H1 (cell line): ENCODE results near the gene RBM5. TPM values are rescaled to one million over a fixed set of nuclear protein-coding genes. Genes with fewer than 3 reads are reported as not detected.

Experiments
- CTCF ChIA-PET: fragments of 300-600 bp; sonication (Branson Sonifier 250); formaldehyde crosslinking; loops from one replicate; lab custom pipeline; 2021; ENCODE audit not compliant: partially characterized antibody; lab: Charles Lee
- POLR2A ChIA-PET: fragments of 300-600 bp; sonication (Branson Sonifier 250); formaldehyde crosslinking; loops from one replicate; lab custom pipeline; 2021; ENCODE audit warnings: inconsistent platforms; ENCODE audit not compliant: partially characterized antibody; lab: Charles Lee
- DNase-seq, 2 experiments: peaks; one replicate each; pipeline versions ENCODE4 v3.0.0 to v3.0.0-alpha.2; 2010 to 2022; ENCODE audit warnings: low spot score in 2 of 2, low read depth in 1 of 2, mixed read lengths in 1 of 2
- FAIRE-seq: peaks from 2 replicates; lab custom pipeline; 2011; peaks lifted over from hg19 to GRCh38; lab: Jason Lieb, UNC
- H2AFZ ChIP-seq: 2 replicates; pipeline ENCODE4 v1.8.1; 2012; ENCODE audit warnings: low read length, inconsistent platforms
- H2AK5ac ChIP-seq: 2 replicates; pipeline ENCODE4 v1.6.1; 2013; ENCODE audit warnings: low read depth, low read length
- H2BK120ac ChIP-seq: replicated peaks from 2 replicates; pipeline ENCODE3; 2013; ENCODE audit warnings: low read depth, low read length, inconsistent platforms
- H2BK12ac ChIP-seq: 2 replicates; pipeline ENCODE4 v1.6.1; 2013; ENCODE audit warnings: low read depth, low read length
- H2BK15ac ChIP-seq: 2 replicates; pipeline ENCODE4 v1.6.1; 2013; ENCODE audit warnings: low read length
- H2BK20ac ChIP-seq: 2 replicates; pipeline ENCODE4 v1.6.1; 2013; ENCODE audit warnings: low read length
- H2BK5ac ChIP-seq: 2 replicates; pipeline ENCODE4 v1.6.1; 2013; ENCODE audit warnings: low read depth, low read length
- H3K14ac ChIP-seq: 2 replicates; pipeline ENCODE4 v1.6.1; 2013; ENCODE audit warnings: inconsistent platforms; ENCODE audit not compliant: insufficient read length
- H3K18ac ChIP-seq: 2 replicates; pipeline ENCODE4 v1.6.1; 2013; ENCODE audit warnings: low read length; ENCODE audit errors: extremely low read depth
- H3K23ac ChIP-seq: 2 replicates; pipeline ENCODE4 v1.6.1; 2013; ENCODE audit warnings: inconsistent platforms; ENCODE audit not compliant: insufficient read length
- H3K23me2 ChIP-seq: 2 replicates; pipeline ENCODE4 v1.6.1; 2013; ENCODE audit warnings: low read depth, low read length
- H3K27ac ChIP-seq: 2 replicates; pipeline ENCODE4 v1.6.1; 2011; ENCODE audit warnings: low read depth, low read length, inconsistent platforms
- H3K27me3 ChIP-seq, 4 experiments: replicated peaks in 1 of 4; 1 replicate in 1 of 4; 2 replicates in 3 of 4; pipeline versions ENCODE4 v1.6.1 to v1.8.1; 2011 to 2013; ENCODE audit warnings: low read length in 3 of 4, mild to moderate bottlenecking in 3 of 4, inconsistent platforms in 2 of 4, mixed read lengths in 2 of 4, moderate library complexity in 1 of 4; ENCODE audit not compliant: control insufficient read depth in 3 of 4, insufficient read depth in 3 of 4; ENCODE audit errors: extremely low read depth in 1 of 4
- H3K36me3 ChIP-seq, 4 experiments: 2 replicates each; pipeline versions ENCODE4 v1.6.1 to v1.8.1; 2011 to 2013; ENCODE audit warnings: mild to moderate bottlenecking in 4 of 4, low read length in 3 of 4, moderate library complexity in 2 of 4, control low read depth in 1 of 4, inconsistent platforms in 1 of 4; ENCODE audit not compliant: insufficient read depth in 4 of 4, control insufficient read depth in 2 of 4
- H3K4ac ChIP-seq: replicated peaks from 2 replicates; pipeline ENCODE3; 2013; ENCODE audit warnings: low read length, low read depth, mixed read lengths, inconsistent platforms; ENCODE audit not compliant: insufficient read length
- H3K4me1 ChIP-seq, 4 experiments: replicated peaks in 1 of 4; 1 replicate in 1 of 4; 2 replicates in 3 of 4; pipeline versions ENCODE4 v1.6.1 to v1.8.1; 2011 to 2013; ENCODE audit warnings: low read length in 3 of 4, inconsistent platforms in 2 of 4, mixed read lengths in 1 of 4; ENCODE audit not compliant: insufficient read depth in 4 of 4, control insufficient read depth in 3 of 4
- H3K4me2 ChIP-seq, 2 experiments: 2 replicates each; pipeline versions ENCODE4 v1.6.1 to v1.8.1; 2011 to 2013; ENCODE audit warnings: low read depth in 2 of 2, low read length in 2 of 2, control low read depth in 1 of 2, inconsistent platforms in 1 of 2, mild to moderate bottlenecking in 1 of 2; ENCODE audit not compliant: insufficient read depth in 1 of 2
- H3K4me3 ChIP-seq, 4 experiments: fragments of 200-600, 300-600 bp in 1 of 4; sonication (generic), shearing (Covaris generic), sonication (Bioruptor Twin) in 1 of 4; 2 replicates each; pipeline versions ENCODE4 v1.5.1 to v1.8.1; 2011 to 2016; ENCODE audit warnings: low read length in 4 of 4, low read depth in 3 of 4, control low read depth in 2 of 4, inconsistent platforms in 2 of 4, mild to moderate bottlenecking in 2 of 4, mixed read lengths in 1 of 4, moderate library complexity in 1 of 4; ENCODE audit not compliant: insufficient read depth in 2 of 4; ENCODE audit errors: extremely low read depth in 1 of 4
- H3K56ac ChIP-seq: replicated peaks from 2 replicates; pipeline ENCODE3; 2013; ENCODE audit warnings: low read depth, mild to moderate bottlenecking, mixed read lengths, low read length, inconsistent platforms; ENCODE audit not compliant: insufficient read length
- H3K79me1 ChIP-seq: 2 replicates; pipeline ENCODE4 v1.6.1; 2013; ENCODE audit warnings: low read depth, low read length, control low read depth
- H3K79me2 ChIP-seq, 2 experiments: 2 replicates each; pipeline versions ENCODE4 v1.6.1 to v1.8.1; 2012 to 2013; ENCODE audit warnings: low read length in 2 of 2, mild to moderate bottlenecking in 2 of 2, inconsistent platforms in 1 of 2; ENCODE audit not compliant: insufficient read depth in 2 of 2, control insufficient read depth in 1 of 2
- H3K9ac ChIP-seq, 4 experiments: replicated peaks in 1 of 4; 1 replicate in 1 of 4; 2 replicates in 3 of 4; pipeline versions ENCODE4 v1.6.1 to v1.8.1; 2011 to 2013; ENCODE audit warnings: low read depth in 3 of 4, low read length in 3 of 4, control low read depth in 2 of 4, mild to moderate bottlenecking in 2 of 4, moderate library complexity in 2 of 4, inconsistent platforms in 1 of 4; ENCODE audit errors: extremely low read depth in 1 of 4
- H3K9me3 ChIP-seq, 2 experiments: 2 replicates each; pipeline versions ENCODE4 v1.6.1 to v1.8.1; 2012 to 2013; ENCODE audit warnings: mild to moderate bottlenecking in 2 of 2, moderate library complexity in 2 of 2, control low read depth in 1 of 2, inconsistent platforms in 1 of 2, low read depth in 1 of 2, low read length in 1 of 2, mixed read lengths in 1 of 2; ENCODE audit not compliant: insufficient read depth in 2 of 2
- H4K20me1 ChIP-seq, 2 experiments: replicated peaks in 1 of 2; 2 replicates each; pipeline versions ENCODE3 to v1.8.1; 2011 to 2013; ENCODE audit warnings: inconsistent platforms in 2 of 2, low read length in 2 of 2, mild to moderate bottlenecking in 1 of 2; ENCODE audit not compliant: insufficient read depth in 2 of 2, control insufficient read depth in 1 of 2
- H4K5ac ChIP-seq: 2 replicates; pipeline ENCODE4 v1.6.1; 2013; ENCODE audit warnings: low read length, low read depth, mixed read lengths, inconsistent platforms; ENCODE audit not compliant: insufficient read length
- H4K8ac ChIP-seq: 2 replicates; pipeline ENCODE4 v1.8.0; 2013; ENCODE audit warnings: mild to moderate bottlenecking, moderate library complexity, low read length, inconsistent platforms; ENCODE audit not compliant: insufficient read depth; ENCODE audit errors: extremely low read depth
- H4K91ac ChIP-seq: replicated peaks from 2 replicates; pipeline ENCODE3; 2013; ENCODE audit warnings: low read length, mixed read lengths, inconsistent platforms; ENCODE audit not compliant: insufficient read length
- GTF2F1 ChIP-seq: IDR thresholded peaks from 2 replicates; pipeline ENCODE4 v1.6.1; 2012; ENCODE audit warnings: low read depth, low read length, improper control_type of control experiment, borderline replicate concordance
- KDM5A ChIP-seq: fragments of 200-600 bp; IDR thresholded peaks from 2 replicates; pipeline ENCODE4 v1.7.1; 2012; ENCODE audit warnings: mild to moderate bottlenecking, low read length, inconsistent platforms, mixed read lengths
- NANOG ChIP-seq: IDR thresholded peaks from 2 replicates; pipeline ENCODE4 v1.6.1; 2011; ENCODE audit warnings: low read length, low read depth, mild to moderate bottlenecking, inconsistent platforms; ENCODE audit not compliant: insufficient read depth, poor library complexity, severe bottlenecking
- TEAD4 ChIP-seq: IDR thresholded peaks from 2 replicates; pipeline ENCODE4 v1.6.1; 2012; ENCODE audit warnings: low read depth, low read length, inconsistent platforms, mixed read lengths
- WGBS, 2 experiments: shearing (Covaris generic) in 1 of 2; methylation state at CpG; one replicate each; pipeline versions ENCODE4 v1.1.6 to v1.1.7; 2013 to 2015; ENCODE audit warnings: low lambda C conversion rate in 2 of 2, mixed read lengths in 2 of 2, inconsistent platforms in 1 of 2, low coverage in 1 of 2, missing lambda C conversion rate in 1 of 2; ENCODE audit not compliant: insufficient replicate concordance in 2 of 2, insufficient coverage in 1 of 2, insufficient read length in 1 of 2; ENCODE audit errors: extremely low coverage in 1 of 2, missing lambda C conversion rate in 1 of 2; 5-methylcytosine and 5-hydroxymethylcytosine counted together
- polyA plus RNA-seq, 7 experiments: library from polyadenylated mRNA; depleted of rRNA in 3 of 7; stranded (reverse) in 5 of 7; unstranded in 2 of 7; fragments of >200 nt in 5 of 7; fragments of 200-250 nt in 2 of 7; gene quantifications; 1 replicate in 5 of 7; 2 replicates in 1 of 7; 4 replicates in 1 of 7; pipeline versions ENCODE4 v1.2.1 to v1.2.3, GENCODE V29; 2011 to 2013; ENCODE audit warnings: missing spikeins in 2 of 7, mixed read lengths in 2 of 7
- total RNA-seq: library from RNA; stranded (reverse); fragmentation: NEBNext Ultra II Directional; extraction: Animal tissue kit (Norgen Biotek cat#: 25700); gene quantifications from 2 replicates; pipeline ENCODE4 v1.2.1, GENCODE V29; 2021
- TF ChIP-seq, protein P1 (sequence below): IDR thresholded peaks from 2 replicates; pipeline ENCODE4 v1.6.1; 2012; ENCODE audit warnings: inconsistent platforms

RBM5 gene
- total and polyA plus RNA-seq, 2 of the 8 experiments (the other 6 are each of a cell fraction or from before 2014, with no cell fraction given) = 82.7 to 144 TPM

GRCh38 chr3:50124800-50125178, 36.1 kb downstream of the RBM5 start:
- CTCF ChIA-PET = interaction anchor here (1.3 to 20.9 kb wide), 10 partner anchors 12 to 122 kb away, joined by 3 to 591 read pairs (median 6); partner anchors contain the start of gene GNAT1
- H3K4me2 ChIP-seq = peak overlapping the region; percentile 17 to 45; a peak in 1 of 4 replicates

More at GRCh38 chr3:50124800-50125178, 36.1 kb downstream of the RBM5 start:
- no peaks in the 10 kb centered on the region for H3K27me3 ChIP-seq
- H4K20me1 ChIP-seq = peaks cover 2 to 8% of the 10 kb centered on the region in 2 experiments
- peak overlapping the region; percentile 98; the same call in 1 of the 2 replicates for H2BK12ac ChIP-seq
- no peak overlapping the region for H3K14ac ChIP-seq
- H3K79me2 ChIP-seq = no peaks in the 10 kb centered on the region
- no peak overlapping the region for H2AFZ ChIP-seq
- no peaks in the 10 kb centered on the region for H3K23me2 ChIP-seq
- TF ChIP-seq KDM5A (no peak), NANOG (no peak), TEAD4 (no peak), GTF2F1 (no peak)
- TF ChIP-seq, protein P1, sequence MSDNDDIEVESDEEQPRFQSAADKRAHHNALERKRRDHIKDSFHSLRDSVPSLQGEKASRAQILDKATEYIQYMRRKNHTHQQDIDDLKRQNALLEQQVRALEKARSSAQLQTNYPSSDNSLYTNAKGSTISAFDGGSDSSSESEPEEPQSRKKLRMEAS = peak; percentile 62
- H4K8ac ChIP-seq = peak overlapping the region; percentile 28
- H3K4ac ChIP-seq = peak overlapping the region; percentile 95
- no peak overlapping the region for H3K27ac ChIP-seq
- peak overlapping the region; percentile 92; the same call in 1 of the 2 replicates for H2BK15ac ChIP-seq
- no peak overlapping the region for H3K56ac ChIP-seq
- no peak overlapping the region for H2AK5ac ChIP-seq
- H3K23ac ChIP-seq = no peak overlapping the region
- H2BK5ac ChIP-seq = peak overlapping the region; percentile 78; the same call in 1 of the 2 replicates
- peak overlapping the region; percentile 94 for H2BK120ac ChIP-seq
- peak overlapping the region; percentile 58 for H4K91ac ChIP-seq
- peak overlapping the region; percentile 55; the same call in 1 of the 2 replicates for H2BK20ac ChIP-seq
- no peaks in the 10 kb centered on the region for H3K79me1 ChIP-seq
- peak overlapping the region; percentile 93 for H3K18ac ChIP-seq
- peak in 1 of 2 experiments; percentile 68 for DNase-seq
- peaks cover 4 to 32% (median 23%) of the 10 kb centered on the region in 4 experiments for H3K4me1 ChIP-seq
- peak overlapping the region; percentile 6 for H4K5ac ChIP-seq
- no peak overlapping the region; a peak in 1 of 7 replicates for H3K9ac ChIP-seq
- H3K4me3 ChIP-seq = no peak overlapping the region; a peak in 1 of 8 replicates
- peaks cover 0 to 4% (median 2%) of the 10 kb centered on the region in 4 experiments; a peak in 7 of 8 replicates for H3K36me3 ChIP-seq
- no peak for FAIRE-seq
- H3K9me3 ChIP-seq = no peaks in the 10 kb centered on the region
- POLR2A ChIA-PET = interaction anchor here (1.8 to 11.1 kb wide), 5 partner anchors 12 to 66 kb away, joined by 5 to 133 read pairs (median 22); partner anchors contain the start of genes GNAT1 and SEMA3F
- WGBS, 2 experiments = 53% methylated on average over 12 of the region's 12 CpGs; no CpG with 5 or more reads in 1 of the 2 experiments
